RWPE2 (cell line): ENCODE measurements around the gene USP32.
"Not testable (repeated sequence)": the region's sequence is repeated elsewhere in the genome, so short reads cannot be mapped to it uniquely, and the experiment has no call there.

Source experiments
- ATAC-seq: fragments of 200-7000 bp; cut with Tn5 transposase; 3 replicates; pipeline ENCODE4 v1.9.1; 2021; ENCODE audit warnings: low read depth
- DNase-seq: peaks from one replicate; pipeline ENCODE4 v3.0.0-alpha.2; 2020; ENCODE audit warnings: low spot score
- H3K27ac ChIP-seq: fragments of 450-650 bp; 2 replicates; pipeline ENCODE4 v1.5.1; 2017; ENCODE audit warnings: mild to moderate bottlenecking; ENCODE audit not compliant: poor library complexity, severe bottlenecking
- H3K27me3 ChIP-seq: fragments of 250-450 bp; sonication (Bioruptor Pico); 2 replicates; pipeline ENCODE4 v1.5.1; 2021; ENCODE audit warnings: mild to moderate bottlenecking, moderate library complexity; ENCODE audit not compliant: insufficient read depth, poor library complexity, severe bottlenecking
- H3K36me3 ChIP-seq: fragments of 250-450 bp; sonication (Bioruptor Pico); 2 replicates; pipeline ENCODE4 v1.5.1; 2020; ENCODE audit warnings: low read depth, mild to moderate bottlenecking, moderate library complexity
- H3K4me1 ChIP-seq: fragments of 250-450 bp; sonication (Bioruptor Pico); 2 replicates; pipeline ENCODE4 v1.5.1; 2021; ENCODE audit warnings: mild to moderate bottlenecking, moderate library complexity; ENCODE audit not compliant: insufficient read depth, poor library complexity, severe bottlenecking
- H3K4me3 ChIP-seq: fragments of 250-450 bp; sonication (Bioruptor Pico); 2 replicates; pipeline ENCODE4 v1.5.1; 2021; ENCODE audit warnings: mild to moderate bottlenecking, moderate library complexity; ENCODE audit not compliant: severe bottlenecking
- H3K9me3 ChIP-seq: fragments of 250-450 bp; sonication (Bioruptor Pico); 2 replicates; pipeline ENCODE4 v1.5.1; 2021; ENCODE audit warnings: mild to moderate bottlenecking, moderate library complexity; ENCODE audit not compliant: severe bottlenecking
- CTCF ChIP-seq: fragments of 450-650 bp; IDR thresholded peaks from one replicate; pipeline ENCODE4 v1.5.1; 2017; ENCODE audit warnings: mild to moderate bottlenecking, moderate library complexity; ENCODE audit not compliant: poor library complexity, severe bottlenecking

Gene USP32

GRCh38 chr17:60392042-60392844 lies at the start of gene USP32:
Gene USP32, minus strand, starts transcription at chr17:60392133. Its CDS starts 194 bp downstream, at chr17:60391939.
- H3K4me1 ChIP-seq: peaks cover 24% of the 10 kb centered on the region
- H3K36me3 ChIP-seq: no peaks in the 10 kb centered on the region
- no peak for TF ChIP-seq CTCF
- peak within 1 kb of the TSS; percentile 48 for H3K4me3 ChIP-seq
- peak; percentile 99 for DNase-seq
- H3K27ac ChIP-seq: peak within 1 kb of the TSS; percentile 85
- no peaks in the 10 kb centered on the region for H3K9me3 ChIP-seq
- H3K27me3 ChIP-seq: no peaks in the 10 kb centered on the region
- ATAC-seq: peak; percentile 87

GRCh38 chr17:60439501-60439900 lies 47.6 kb upstream of the USP32 start:
- Histone ChIP-seq H3K36me3 (peaks cover 3% of the 10 kb centered on the region; the same call in 1 of the 2 replicates), H3K27me3 (no peaks in the 10 kb centered on the region), H3K9me3 (no peaks in the 10 kb centered on the region), H3K27ac (no peak overlapping the region), H3K4me3 (no peak overlapping the region), H3K4me1 (peaks cover 7% of the 10 kb centered on the region)
- ATAC-seq (peak; percentile 34; the same call in 1 of the 3 replicates), DNase-seq (no peak)
- TF ChIP-seq CTCF: no peak

- Histone ChIP-seq H3K27me3 (no peaks in the 10 kb centered on the region), H3K9me3 (no peaks in the 10 kb centered on the region), H3K27ac (no peak overlapping the region), H3K4me3 (no peak overlapping the region), H3K4me1 (peaks cover 7% of the 10 kb centered on the region), H3K36me3 (no peaks in the 10 kb centered on the region)
- no peak for DNase-seq
- no peak for TF ChIP-seq CTCF
- no peak for ATAC-seq
Measured at GRCh38 chr17:60436676-60437075, 44.7 kb upstream of the USP32 start.

- Histone ChIP-seq H3K9me3 (no peaks in the 10 kb centered on the region), H3K27me3 (no peaks in the 10 kb centered on the region), H3K27ac (no peak overlapping the region), H3K4me3 (no peak overlapping the region), H3K4me1 (peaks cover 7% of the 10 kb centered on the region), H3K36me3 (no peaks in the 10 kb centered on the region)
- no peak for DNase-seq
- TF ChIP-seq CTCF: peak; percentile 96
- ATAC-seq: peak; percentile 56
Measured at GRCh38 chr17:60435244-60436167, 43.6 kb upstream of the USP32 start.

GRCh38 chr17:60433021-60433997 lies 41.4 kb upstream of the USP32 start:
- H3K27ac ChIP-seq, H3K4me3 ChIP-seq, H3K9me3 ChIP-seq, DNase-seq, H3K36me3 ChIP-seq, H3K27me3 ChIP-seq, ATAC-seq, H3K4me1 ChIP-seq: not testable (repeated sequence)

- not testable (repeated sequence) for ATAC-seq
Measured at GRCh38 chr17:60430561-60430960, 38.6 kb upstream of the USP32 start.

GRCh38 chr17:60428491-60428890 lies 36.6 kb upstream of the USP32 start:
- not testable (repeated sequence) for DNase-seq

More at GRCh38 chr17:60430561-60430960, 38.6 kb upstream of the USP32 start:
- not testable (repeated sequence) for H3K27ac ChIP-seq, H3K9me3 ChIP-seq, H3K27me3 ChIP-seq, H3K4me1 ChIP-seq, DNase-seq, H3K4me3 ChIP-seq, H3K36me3 ChIP-seq

More at GRCh38 chr17:60428491-60428890, 36.6 kb upstream of the USP32 start:
- not testable (repeated sequence) for H3K4me1 ChIP-seq, H3K27ac ChIP-seq, H3K27me3 ChIP-seq, H3K9me3 ChIP-seq, H3K36me3 ChIP-seq, ATAC-seq, H3K4me3 ChIP-seq
